GM12801 (cell line): ENCODE measurements around the gene ATG2A.

Experiments used
- CTCF ChIP-seq: IDR thresholded peaks from one replicate; pipeline ENCODE4 v1.5.1; 2011; ENCODE audit warnings: control low read depth; ENCODE audit not compliant: insufficient read length; ENCODE audit errors: extremely low read depth

ATG2A gene

GRCh38 chr11:64854157-64854533 lies 62.9 kb downstream of the ATG2A start:
- no peak for TF ChIP-seq CTCF

- TF ChIP-seq CTCF: no peak
These were observed 63.3 kb downstream of the ATG2A start for GRCh38 chr11:64853709-64854108.

GRCh38 chr11:64852804-64853509 lies 64.1 kb downstream of the ATG2A start:
- no peak for TF ChIP-seq CTCF

- no peak for TF ChIP-seq CTCF
These were observed 65.1 kb downstream of the ATG2A start for GRCh38 chr11:64851831-64852351.

- TF ChIP-seq CTCF: no peak
These were observed 65.9 kb downstream of the ATG2A start for GRCh38 chr11:64850979-64851567.

- TF ChIP-seq CTCF: no peak
These were observed 67.2 kb downstream of the ATG2A start for GRCh38 chr11:64849598-64850356.

- no peak for TF ChIP-seq CTCF
These were observed 68.0 kb downstream of the ATG2A start for GRCh38 chr11:64848826-64849597.
